Hepatocyte (in vitro differentiated cells): Measurements from ENCODE around the gene SPIRE1.

Experiments used
- CTCF ChIP-seq: fragments of 200-600 bp; sonication (generic); IDR thresholded peaks from 2 replicates; pipeline ENCODE4 v1.5.1; 2016; ENCODE audit warnings: antibody characterized with exemption, mild to moderate bottlenecking; ENCODE audit not compliant: poor library complexity
- EZH2 ChIP-seq: fragments of 200-600 bp; sonication (generic); IDR thresholded peaks from 2 replicates; pipeline ENCODE4 v1.6.1; 2016; ENCODE audit warnings: antibody characterized with exemption, mild to moderate bottlenecking, borderline replicate concordance
- EZH2phosphoT487 ChIP-seq: fragments of 200-600 bp; sonication (generic); IDR thresholded peaks from one replicate; pipeline ENCODE4 v1.6.1; 2018; ENCODE audit warnings: antibody characterized with exemption, mild to moderate bottlenecking, low read depth, moderate library complexity; ENCODE audit not compliant: unreplicated experiment, severe bottlenecking

- TF ChIP-seq EZH2 (no peak), CTCF (no peak), EZH2phosphoT487 (no peak)
Observed at GRCh38 chr18:12668041-12668440, 10.1 kb upstream of the SPIRE1 start.
